H1 (cell line): ENCODE results near the gene F7. TPM values are rescaled to one million over a fixed set of nuclear protein-coding genes. Genes with fewer than 3 reads are reported as not detected.

ENCODE experiments used
- CTCF ChIA-PET: fragments of 300-600 bp; sonication (Branson Sonifier 250); formaldehyde crosslinking; loops from one replicate; lab custom pipeline; 2021; ENCODE audit not compliant: partially characterized antibody; lab: Charles Lee
- POLR2A ChIA-PET: fragments of 300-600 bp; sonication (Branson Sonifier 250); formaldehyde crosslinking; loops from one replicate; lab custom pipeline; 2021; ENCODE audit warnings: inconsistent platforms; ENCODE audit not compliant: partially characterized antibody; lab: Charles Lee
- DNase-seq, 2 experiments: peaks; one replicate each; pipeline versions ENCODE4 v3.0.0 to v3.0.0-alpha.2; 2010 to 2022; ENCODE audit warnings: low spot score in 2 of 2, low read depth in 1 of 2, mixed read lengths in 1 of 2
- FAIRE-seq: peaks from 2 replicates; lab custom pipeline; 2011; peaks lifted over from hg19 to GRCh38; lab: Jason Lieb, UNC
- H2AFZ ChIP-seq: 2 replicates; pipeline ENCODE4 v1.8.1; 2012; ENCODE audit warnings: low read length, inconsistent platforms
- H2AK5ac ChIP-seq: 2 replicates; pipeline ENCODE4 v1.6.1; 2013; ENCODE audit warnings: low read depth, low read length
- H2BK120ac ChIP-seq: replicated peaks from 2 replicates; pipeline ENCODE3; 2013; ENCODE audit warnings: low read depth, low read length, inconsistent platforms
- H2BK12ac ChIP-seq: 2 replicates; pipeline ENCODE4 v1.6.1; 2013; ENCODE audit warnings: low read depth, low read length
- H2BK15ac ChIP-seq: 2 replicates; pipeline ENCODE4 v1.6.1; 2013; ENCODE audit warnings: low read length
- H2BK20ac ChIP-seq: 2 replicates; pipeline ENCODE4 v1.6.1; 2013; ENCODE audit warnings: low read length
- H2BK5ac ChIP-seq: 2 replicates; pipeline ENCODE4 v1.6.1; 2013; ENCODE audit warnings: low read depth, low read length
- H3K14ac ChIP-seq: 2 replicates; pipeline ENCODE4 v1.6.1; 2013; ENCODE audit warnings: inconsistent platforms; ENCODE audit not compliant: insufficient read length
- H3K18ac ChIP-seq: 2 replicates; pipeline ENCODE4 v1.6.1; 2013; ENCODE audit warnings: low read length; ENCODE audit errors: extremely low read depth
- H3K23ac ChIP-seq: 2 replicates; pipeline ENCODE4 v1.6.1; 2013; ENCODE audit warnings: inconsistent platforms; ENCODE audit not compliant: insufficient read length
- H3K23me2 ChIP-seq: 2 replicates; pipeline ENCODE4 v1.6.1; 2013; ENCODE audit warnings: low read depth, low read length
- H3K27ac ChIP-seq: 2 replicates; pipeline ENCODE4 v1.6.1; 2011; ENCODE audit warnings: low read depth, low read length, inconsistent platforms
- H3K27me3 ChIP-seq, 4 experiments: replicated peaks in 1 of 4; 1 replicate in 1 of 4; 2 replicates in 3 of 4; pipeline versions ENCODE4 v1.6.1 to v1.8.1; 2011 to 2013; ENCODE audit warnings: low read length in 3 of 4, mild to moderate bottlenecking in 3 of 4, inconsistent platforms in 2 of 4, mixed read lengths in 2 of 4, moderate library complexity in 1 of 4; ENCODE audit not compliant: control insufficient read depth in 3 of 4, insufficient read depth in 3 of 4; ENCODE audit errors: extremely low read depth in 1 of 4
- H3K36me3 ChIP-seq, 4 experiments: 2 replicates each; pipeline versions ENCODE4 v1.6.1 to v1.8.1; 2011 to 2013; ENCODE audit warnings: mild to moderate bottlenecking in 4 of 4, low read length in 3 of 4, moderate library complexity in 2 of 4, control low read depth in 1 of 4, inconsistent platforms in 1 of 4; ENCODE audit not compliant: insufficient read depth in 4 of 4, control insufficient read depth in 2 of 4
- H3K4ac ChIP-seq: replicated peaks from 2 replicates; pipeline ENCODE3; 2013; ENCODE audit warnings: low read length, low read depth, mixed read lengths, inconsistent platforms; ENCODE audit not compliant: insufficient read length
- H3K4me1 ChIP-seq, 4 experiments: replicated peaks in 1 of 4; 1 replicate in 1 of 4; 2 replicates in 3 of 4; pipeline versions ENCODE4 v1.6.1 to v1.8.1; 2011 to 2013; ENCODE audit warnings: low read length in 3 of 4, inconsistent platforms in 2 of 4, mixed read lengths in 1 of 4; ENCODE audit not compliant: insufficient read depth in 4 of 4, control insufficient read depth in 3 of 4
- H3K4me2 ChIP-seq, 2 experiments: 2 replicates each; pipeline versions ENCODE4 v1.6.1 to v1.8.1; 2011 to 2013; ENCODE audit warnings: low read depth in 2 of 2, low read length in 2 of 2, control low read depth in 1 of 2, inconsistent platforms in 1 of 2, mild to moderate bottlenecking in 1 of 2; ENCODE audit not compliant: insufficient read depth in 1 of 2
- H3K4me3 ChIP-seq, 4 experiments: fragments of 200-600, 300-600 bp in 1 of 4; sonication (generic), shearing (Covaris generic), sonication (Bioruptor Twin) in 1 of 4; 2 replicates each; pipeline versions ENCODE4 v1.5.1 to v1.8.1; 2011 to 2016; ENCODE audit warnings: low read length in 4 of 4, low read depth in 3 of 4, control low read depth in 2 of 4, inconsistent platforms in 2 of 4, mild to moderate bottlenecking in 2 of 4, mixed read lengths in 1 of 4, moderate library complexity in 1 of 4; ENCODE audit not compliant: insufficient read depth in 2 of 4; ENCODE audit errors: extremely low read depth in 1 of 4
- H3K56ac ChIP-seq: replicated peaks from 2 replicates; pipeline ENCODE3; 2013; ENCODE audit warnings: low read depth, mild to moderate bottlenecking, mixed read lengths, low read length, inconsistent platforms; ENCODE audit not compliant: insufficient read length
- H3K79me1 ChIP-seq: 2 replicates; pipeline ENCODE4 v1.6.1; 2013; ENCODE audit warnings: low read depth, low read length, control low read depth
- H3K79me2 ChIP-seq, 2 experiments: 2 replicates each; pipeline versions ENCODE4 v1.6.1 to v1.8.1; 2012 to 2013; ENCODE audit warnings: low read length in 2 of 2, mild to moderate bottlenecking in 2 of 2, inconsistent platforms in 1 of 2; ENCODE audit not compliant: insufficient read depth in 2 of 2, control insufficient read depth in 1 of 2
- H3K9ac ChIP-seq, 4 experiments: replicated peaks in 1 of 4; 1 replicate in 1 of 4; 2 replicates in 3 of 4; pipeline versions ENCODE4 v1.6.1 to v1.8.1; 2011 to 2013; ENCODE audit warnings: low read depth in 3 of 4, low read length in 3 of 4, control low read depth in 2 of 4, mild to moderate bottlenecking in 2 of 4, moderate library complexity in 2 of 4, inconsistent platforms in 1 of 4; ENCODE audit errors: extremely low read depth in 1 of 4
- H3K9me3 ChIP-seq, 2 experiments: 2 replicates each; pipeline versions ENCODE4 v1.6.1 to v1.8.1; 2012 to 2013; ENCODE audit warnings: mild to moderate bottlenecking in 2 of 2, moderate library complexity in 2 of 2, control low read depth in 1 of 2, inconsistent platforms in 1 of 2, low read depth in 1 of 2, low read length in 1 of 2, mixed read lengths in 1 of 2; ENCODE audit not compliant: insufficient read depth in 2 of 2
- H4K20me1 ChIP-seq, 2 experiments: replicated peaks in 1 of 2; 2 replicates each; pipeline versions ENCODE3 to v1.8.1; 2011 to 2013; ENCODE audit warnings: inconsistent platforms in 2 of 2, low read length in 2 of 2, mild to moderate bottlenecking in 1 of 2; ENCODE audit not compliant: insufficient read depth in 2 of 2, control insufficient read depth in 1 of 2
- H4K5ac ChIP-seq: 2 replicates; pipeline ENCODE4 v1.6.1; 2013; ENCODE audit warnings: low read length, low read depth, mixed read lengths, inconsistent platforms; ENCODE audit not compliant: insufficient read length
- H4K8ac ChIP-seq: 2 replicates; pipeline ENCODE4 v1.8.0; 2013; ENCODE audit warnings: mild to moderate bottlenecking, moderate library complexity, low read length, inconsistent platforms; ENCODE audit not compliant: insufficient read depth; ENCODE audit errors: extremely low read depth
- H4K91ac ChIP-seq: replicated peaks from 2 replicates; pipeline ENCODE3; 2013; ENCODE audit warnings: low read length, mixed read lengths, inconsistent platforms; ENCODE audit not compliant: insufficient read length
- BCL11A ChIP-seq, 2 experiments: IDR thresholded peaks; one replicate each; pipeline ENCODE4 v1.6.1; 2011; ENCODE audit warnings: low read depth in 2 of 2, low read length in 2 of 2, mild to moderate bottlenecking in 2 of 2
- CBX8 ChIP-seq: fragments of 300-800, 300-1000 bp; sonication (generic); IDR thresholded peaks from 2 replicates; pipeline ENCODE4 v1.7.1; 2016; ENCODE audit warnings: low read depth, low read length, borderline replicate concordance
- CHD2 ChIP-seq: IDR thresholded peaks from 2 replicates; pipeline ENCODE4 v1.6.1; 2012; ENCODE audit warnings: low read length, improper control_type of control experiment
- CREB1 ChIP-seq: IDR thresholded peaks from 2 replicates; pipeline ENCODE4 v1.6.1; 2012; ENCODE audit warnings: inconsistent platforms
- GTF2F1 ChIP-seq: IDR thresholded peaks from 2 replicates; pipeline ENCODE4 v1.6.1; 2012; ENCODE audit warnings: low read depth, low read length, improper control_type of control experiment, borderline replicate concordance
- HDAC2 ChIP-seq, 2 experiments: fragments of 300-600 bp in 1 of 2; sonication (generic) in 1 of 2; IDR thresholded peaks; 2 replicates each; pipeline ENCODE4 v1.6.1; 2011 to 2012; ENCODE audit warnings: low read depth in 2 of 2, low read length in 2 of 2, mild to moderate bottlenecking in 2 of 2, moderate library complexity in 2 of 2, borderline replicate concordance in 1 of 2, inconsistent platforms in 1 of 2
- JUN ChIP-seq: IDR thresholded peaks from 2 replicates; pipeline ENCODE4 v1.6.1; 2011; ENCODE audit warnings: low read depth, mild to moderate bottlenecking, improper control_type of control experiment, low read length
- MAX ChIP-seq: IDR thresholded peaks from 2 replicates; pipeline ENCODE4 v1.6.1; 2012; ENCODE audit warnings: inconsistent platforms
- NRF1 ChIP-seq: IDR thresholded peaks from 2 replicates; pipeline ENCODE4 v1.6.1; 2011; ENCODE audit warnings: mild to moderate bottlenecking, low read depth, low read length, improper control_type of control experiment
- RBBP5 ChIP-seq: IDR thresholded peaks from 2 replicates; pipeline ENCODE4 v1.7.1; 2012; ENCODE audit warnings: low read depth, mild to moderate bottlenecking, inconsistent platforms, low read length, moderate library complexity, borderline replicate concordance
- TBP ChIP-seq: IDR thresholded peaks from 2 replicates; pipeline ENCODE4 v1.6.1; 2011; ENCODE audit warnings: low read depth, low read length, improper control_type of control experiment
- TCF12 ChIP-seq: IDR thresholded peaks from 2 replicates; pipeline ENCODE4 v1.6.1; 2011; ENCODE audit warnings: low read depth, mild to moderate bottlenecking, low read length
- YY1 ChIP-seq: IDR thresholded peaks from 2 replicates; pipeline ENCODE4 v1.6.1; 2011; ENCODE audit warnings: low read depth, mild to moderate bottlenecking, low read length
- WGBS, 2 experiments: shearing (Covaris generic) in 1 of 2; methylation state at CpG; one replicate each; pipeline versions ENCODE4 v1.1.6 to v1.1.7; 2013 to 2015; ENCODE audit warnings: low lambda C conversion rate in 2 of 2, mixed read lengths in 2 of 2, inconsistent platforms in 1 of 2, low coverage in 1 of 2, missing lambda C conversion rate in 1 of 2; ENCODE audit not compliant: insufficient replicate concordance in 2 of 2, insufficient coverage in 1 of 2, insufficient read length in 1 of 2; ENCODE audit errors: extremely low coverage in 1 of 2, missing lambda C conversion rate in 1 of 2; 5-methylcytosine and 5-hydroxymethylcytosine counted together
- polyA plus RNA-seq, 7 experiments: library from polyadenylated mRNA; depleted of rRNA in 3 of 7; stranded (reverse) in 5 of 7; unstranded in 2 of 7; fragments of >200 nt in 5 of 7; fragments of 200-250 nt in 2 of 7; gene quantifications; 1 replicate in 5 of 7; 2 replicates in 1 of 7; 4 replicates in 1 of 7; pipeline versions ENCODE4 v1.2.1 to v1.2.3, GENCODE V29; 2011 to 2013; ENCODE audit warnings: missing spikeins in 2 of 7, mixed read lengths in 2 of 7
- total RNA-seq: library from RNA; stranded (reverse); fragmentation: NEBNext Ultra II Directional; extraction: Animal tissue kit (Norgen Biotek cat#: 25700); gene quantifications from 2 replicates; pipeline ENCODE4 v1.2.1, GENCODE V29; 2021

F7 gene
- total and polyA plus RNA-seq, 2 of the 8 experiments (the other 6 are each of a cell fraction or from before 2014, with no cell fraction given) = 0.43 to 0.98 TPM

- no peaks in the 10 kb centered on the region for H3K79me1 ChIP-seq
- TF ChIP-seq MAX (no peak), HDAC2 (IDR thresholded peaks at IDR 0.05; ENCODE audit: borderline replicate concordance in 1 of 2, low read depth in 2 of 2, low read length in 2 of 2) (no peak), TCF12 (no peak), GTF2F1 (no peak), BCL11A (IDR thresholded peaks at IDR 0.05; ENCODE audit: low read depth in 2 of 2, low read length in 2 of 2) (no peak), CREB1 (no peak), RBBP5 (no peak), CBX8 (no peak), NRF1 (no peak), YY1 (no peak), CHD2 (no peak), JUN (no peak), TBP (no peak)
These were observed 20.1 kb downstream of the F7 start for GRCh38 chr13:113125506-113126264.

More at GRCh38 chr13:113125506-113126264, 20.1 kb downstream of the F7 start:
- Histone ChIP-seq H2BK12ac (no peak overlapping the region), H3K14ac (no peak overlapping the region), H3K18ac (no peak overlapping the region), H3K9ac (no peak overlapping the region), H4K5ac (no peak overlapping the region), H3K4ac (no peak overlapping the region), H3K79me2 (no peaks in the 10 kb centered on the region), H3K56ac (no peak overlapping the region), H2BK5ac (no peak overlapping the region), H3K36me3 (no peaks in the 10 kb centered on the region), H3K4me2 (no peak overlapping the region), H4K20me1 (no peaks in the 10 kb centered on the region), H2BK120ac (no peak overlapping the region), H3K27ac (no peak overlapping the region), H3K4me3 (no peak overlapping the region), H2AK5ac (no peak overlapping the region), H3K23me2 (no peaks in the 10 kb centered on the region), H2AFZ (no peak overlapping the region), H3K23ac (no peak overlapping the region), H4K8ac (no peak overlapping the region), H3K9me3 (no peaks in the 10 kb centered on the region), H2BK15ac (0 out of 2 replicates have a peak overlapping the region, but pooled peaks have one; percentile 12), H3K4me1 (peaks cover 0 to 15% (median 9%) of the 10 kb centered on the region in 4 experiments; a peak in 6 of 7 replicates), H4K91ac (no peak overlapping the region), H2BK20ac (no peak overlapping the region), H3K27me3 (no peaks in the 10 kb centered on the region)
- WGBS, 2 experiments = 91% methylated on average over 19 of the region's 19 CpGs; no CpG with 5 or more reads in 1 of the 2 experiments
- no peak for FAIRE-seq
- ChIA-PET CTCF (interaction anchor here (1.0 to 3.0 kb wide), 6 partner anchors 11 to 189 kb away, joined by 3 to 13 read pairs (median 4); no protein-coding TSS in a partner anchor), POLR2A (interaction anchor here (1.2 kb wide), 1 partner anchor 15 kb away, joined by 3 read pairs; no protein-coding TSS in a partner anchor)
- DNase-seq = no peak
